IPS DF 19.7 (cell line): ENCODE measurements around the gene FXYD7.
"Not testable (repeated sequence)": the region's sequence is repeated elsewhere in the genome, so short reads cannot be mapped to it uniquely, and the experiment has no call there.

Experiments used
- DNase-seq: peaks from one replicate; pipeline ENCODE4 v3.0.0-alpha.2; 2013; ENCODE audit warnings: low read depth, low spot score

Gene FXYD7

DNA sequence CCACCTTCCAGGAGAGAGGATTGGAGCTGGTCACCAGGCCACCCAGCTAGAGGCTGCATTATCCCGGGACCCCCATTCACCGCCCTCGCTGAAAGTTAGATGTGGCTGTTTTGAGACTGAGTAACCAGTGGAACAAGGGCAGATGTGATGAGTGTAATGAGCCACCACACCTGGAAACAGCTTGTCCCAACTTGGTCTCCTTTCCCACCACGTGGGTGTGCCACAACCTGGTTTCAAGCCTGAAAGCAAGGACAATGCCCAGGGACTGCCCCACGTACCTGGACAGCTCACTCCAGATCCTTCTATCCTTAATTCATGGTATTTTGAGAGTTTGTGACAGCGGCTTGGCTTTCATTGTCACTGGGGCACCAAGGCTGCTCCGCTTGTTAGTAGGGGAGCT is 15.2 kb upstream of the FXYD7 start:
- DNase-seq = no peak

- DNase-seq = no peak
Measured at GRCh38 chr19:35128398-35129057, 14.5 kb upstream of the FXYD7 start.

DNA sequence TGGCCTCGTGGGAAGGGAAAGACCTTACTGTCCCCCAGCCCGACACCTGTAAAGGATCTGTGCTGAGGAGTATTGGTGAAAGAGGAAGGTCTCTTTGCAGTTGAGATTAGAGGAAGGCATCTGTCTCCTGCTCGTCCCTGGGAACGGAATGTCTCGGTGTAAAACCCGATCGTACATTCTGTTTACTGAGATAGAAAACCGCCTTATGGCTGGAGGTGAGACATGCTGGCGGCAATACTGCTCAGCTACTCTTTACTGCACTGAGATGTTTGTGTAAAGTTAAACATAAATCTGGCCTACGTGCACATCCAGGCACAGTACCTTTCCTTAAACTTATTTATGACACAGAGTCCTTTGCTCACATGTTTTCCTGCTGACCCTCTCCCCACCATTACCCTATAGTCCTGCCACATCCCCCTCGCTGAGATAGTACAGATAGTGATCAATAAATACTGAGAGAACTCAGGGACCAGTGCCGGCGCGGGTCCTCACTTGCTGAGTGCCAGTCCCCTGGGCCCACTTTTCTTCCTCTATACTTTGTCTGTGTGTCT is 13.3 kb upstream of the FXYD7 start:
- DNase-seq = not testable (repeated sequence)

- DNase-seq = no peak
Measured at GRCh38 chr19:35130761-35131720, 12.0 kb upstream of the FXYD7 start.

DNA sequence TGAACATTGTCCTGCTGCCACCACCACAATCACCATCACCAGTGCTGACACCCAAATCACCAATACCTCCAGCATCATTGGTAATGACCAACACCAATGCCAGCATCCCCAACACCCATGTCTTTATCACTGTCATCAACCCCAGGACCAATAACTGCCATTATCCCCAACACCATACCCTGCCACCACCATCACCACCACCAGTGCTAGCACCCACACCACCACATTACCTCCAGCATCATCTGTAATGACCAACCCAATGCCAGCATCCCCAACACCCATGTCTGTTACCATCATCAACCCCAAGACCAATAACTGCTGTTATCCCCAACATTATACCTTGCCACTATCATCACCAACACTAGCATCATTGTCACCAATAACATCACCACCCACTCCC is 10.8 kb upstream of the FXYD7 start:
- DNase-seq = no peak

DNA sequence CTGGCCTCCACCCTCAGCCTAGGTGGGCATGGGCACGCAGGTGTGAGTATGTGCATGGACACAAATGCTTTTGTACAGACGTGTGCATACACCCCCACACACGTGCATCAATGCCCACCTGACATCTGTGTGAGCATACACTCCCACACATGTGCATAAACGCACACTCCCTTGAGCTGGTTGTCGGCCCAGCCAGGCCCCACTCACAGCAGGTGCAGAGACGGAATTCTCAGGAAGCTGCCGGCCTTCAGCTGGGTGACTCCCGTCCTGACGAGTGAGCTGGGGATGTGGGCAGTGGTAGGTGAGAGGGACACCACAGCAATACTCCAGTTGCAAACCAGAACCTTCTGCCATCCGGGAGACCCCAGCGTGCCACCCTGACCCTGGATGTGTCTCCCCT is 9.2 kb upstream of the FXYD7 start:
- DNase-seq = no peak

GRCh38 chr19:35134601-35135242 is 8.3 kb upstream of the FXYD7 start, which contains the start of gene LGI4:
LGI4 (minus strand) TSS chr19:35135059; CDS start chr19:35134680, 379 bp downstream.
- no peak for DNase-seq

- no peak for DNase-seq
Measured at GRCh38 chr19:35135389-35135909, 7.6 kb upstream of the FXYD7 start.

GRCh38 chr19:35136231-35136630 is 6.8 kb upstream of the FXYD7 start:
- DNase-seq = no peak

- no peak for DNase-seq
Measured at GRCh38 chr19:35136977-35137702, 5.9 kb upstream of the FXYD7 start.

- no peak for DNase-seq
Measured at GRCh38 chr19:35138305-35138892, 4.7 kb upstream of the FXYD7 start, which contains the start of gene FXYD1. FXYD1 (plus strand) TSS chr19:35138824; CDS start chr19:35140080, 1,256 bp downstream.

DNA sequence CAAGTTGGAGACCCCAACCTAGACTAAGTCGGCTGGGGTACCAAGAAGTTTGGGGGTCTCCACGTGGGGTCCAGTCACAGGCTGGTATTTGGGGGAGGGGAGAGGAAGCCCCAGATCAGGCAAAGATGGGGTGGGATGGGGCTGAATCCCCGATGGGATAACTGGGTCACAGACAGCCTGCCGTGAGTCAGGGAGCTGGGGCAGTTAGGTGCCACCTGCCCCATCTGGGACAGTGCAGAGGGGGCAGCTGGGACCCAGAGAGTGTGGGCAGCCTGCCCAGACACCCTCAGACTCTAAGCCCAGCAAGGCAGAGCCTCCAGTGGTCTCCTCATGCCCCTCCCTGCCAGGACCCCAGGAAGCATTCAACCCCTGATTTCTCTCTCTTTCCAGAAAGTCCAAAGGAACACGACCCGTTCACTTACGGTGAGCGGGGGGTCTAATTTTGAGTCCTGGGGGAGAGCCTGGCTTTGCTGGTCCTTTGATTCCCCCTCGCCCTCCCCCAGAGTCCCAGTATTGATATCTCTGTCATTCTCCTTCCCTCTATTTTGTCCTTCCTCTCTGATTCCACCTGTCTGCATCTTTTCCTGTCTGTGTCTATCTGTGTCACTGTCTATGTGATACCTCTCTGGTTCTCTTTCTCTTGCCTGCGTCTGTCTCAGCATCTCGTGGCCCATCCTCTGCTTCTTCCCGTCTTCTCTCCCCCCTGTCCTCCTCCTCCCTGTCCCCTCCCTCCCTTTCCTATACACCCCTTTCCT is 2.7 kb upstream of the FXYD7 start:
- DNase-seq = no peak

- DNase-seq = no peak
Measured at GRCh38 chr19:35140962-35141836, 1.9 kb upstream of the FXYD7 start.

GRCh38 chr19:35141837-35142605 is 1.0 kb upstream of the FXYD7 start:
- DNase-seq = no peak

- no peak for DNase-seq
Measured at GRCh38 chr19:35142606-35143230, 337 bp upstream of the FXYD7 start.

GRCh38 chr19:35143818-35144217 is 763 bp downstream of the FXYD7 start:
- no peak for DNase-seq

DNA sequence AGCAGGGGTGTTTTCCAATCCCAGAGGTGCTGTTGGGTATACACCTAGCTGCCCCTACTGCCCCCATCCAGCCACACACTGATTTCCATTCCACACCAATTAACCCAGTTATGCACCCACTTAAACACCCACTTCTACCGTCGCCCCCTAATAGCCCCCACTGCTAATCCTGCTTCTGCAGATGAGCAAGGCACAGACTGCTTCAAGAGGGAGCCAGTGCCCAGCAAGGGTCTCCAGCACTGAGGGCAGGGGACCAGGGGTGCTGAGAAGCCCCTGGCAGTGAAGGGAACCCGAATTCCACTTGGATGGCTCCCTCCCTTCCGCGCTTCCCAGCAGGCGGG is 1.2 kb downstream of the FXYD7 start:
- no peak for DNase-seq
